D721Med (cell line): ENCODE data around the gene PTPRC.

Source experiments
- DNase-seq: peaks from one replicate; pipeline ENCODE4 v3.0.0; 2011; ENCODE audit warnings: low spot score; ENCODE audit not compliant: insufficient read length
- FAIRE-seq: peaks from 2 replicates; lab custom pipeline; 2011; peaks lifted over from hg19 to GRCh38; lab: Jason Lieb, UNC
- TF ChIP-seq, protein P1 (sequence below): IDR thresholded peaks from 2 replicates; pipeline ENCODE4 v1.5.1; 2012; ENCODE audit warnings: mild to moderate bottlenecking, control low read depth; ENCODE audit not compliant: insufficient read depth; ENCODE audit errors: missing control alignments

PTPRC gene

DNA sequence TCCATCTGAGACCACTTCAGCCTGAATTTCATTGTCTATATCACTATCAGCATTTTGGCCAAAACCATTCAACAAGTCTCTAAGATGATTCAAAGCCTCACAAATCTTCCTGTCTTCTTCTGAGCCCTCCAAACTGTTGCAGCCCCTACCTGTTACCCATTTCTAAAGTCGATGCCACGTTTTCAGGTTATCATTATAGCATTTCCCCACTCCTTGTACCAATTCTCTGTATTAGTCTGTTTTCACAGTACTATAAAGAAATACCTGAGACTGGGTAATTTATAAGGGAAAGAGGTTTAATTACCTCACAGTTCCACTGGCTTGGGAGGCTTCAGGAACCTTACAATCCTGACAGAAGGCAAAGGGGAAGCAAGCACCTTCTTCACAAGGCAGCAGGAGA is 158.8 kb downstream of the PTPRC start:
- TF ChIP-seq, protein P1, sequence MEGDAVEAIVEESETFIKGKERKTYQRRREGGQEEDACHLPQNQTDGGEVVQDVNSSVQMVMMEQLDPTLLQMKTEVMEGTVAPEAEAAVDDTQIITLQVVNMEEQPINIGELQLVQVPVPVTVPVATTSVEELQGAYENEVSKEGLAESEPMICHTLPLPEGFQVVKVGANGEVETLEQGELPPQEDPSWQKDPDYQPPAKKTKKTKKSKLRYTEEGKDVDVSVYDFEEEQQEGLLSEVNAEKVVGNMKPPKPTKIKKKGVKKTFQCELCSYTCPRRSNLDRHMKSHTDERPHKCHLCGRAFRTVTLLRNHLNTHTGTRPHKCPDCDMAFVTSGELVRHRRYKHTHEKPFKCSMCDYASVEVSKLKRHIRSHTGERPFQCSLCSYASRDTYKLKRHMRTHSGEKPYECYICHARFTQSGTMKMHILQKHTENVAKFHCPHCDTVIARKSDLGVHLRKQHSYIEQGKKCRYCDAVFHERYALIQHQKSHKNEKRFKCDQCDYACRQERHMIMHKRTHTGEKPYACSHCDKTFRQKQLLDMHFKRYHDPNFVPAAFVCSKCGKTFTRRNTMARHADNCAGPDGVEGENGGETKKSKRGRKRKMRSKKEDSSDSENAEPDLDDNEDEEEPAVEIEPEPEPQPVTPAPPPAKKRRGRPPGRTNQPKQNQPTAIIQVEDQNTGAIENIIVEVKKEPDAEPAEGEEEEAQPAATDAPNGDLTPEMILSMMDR = no peak
- DNase-seq (no peak), FAIRE-seq (no peak)

DNA sequence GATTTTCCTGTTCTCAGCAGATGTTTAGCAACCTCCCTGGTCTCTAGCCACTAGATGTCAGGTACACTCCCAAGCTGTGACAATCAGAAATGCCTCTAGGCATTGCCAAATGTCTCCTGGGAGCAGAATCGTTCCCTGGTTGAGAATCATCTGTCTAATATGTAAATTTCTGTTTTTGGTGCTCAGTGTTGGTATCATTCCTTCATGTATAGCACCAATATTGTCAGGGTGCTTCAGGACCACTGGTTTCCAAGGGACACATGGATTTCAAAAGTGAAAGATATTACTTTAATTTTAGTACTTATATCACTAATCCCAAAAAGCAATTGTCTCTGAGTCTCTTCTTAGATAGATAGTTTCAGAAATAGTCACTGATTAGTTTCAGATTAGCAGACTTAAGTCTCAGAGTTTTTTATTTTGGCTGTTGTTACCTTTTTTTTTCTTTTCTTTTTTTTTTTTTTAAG is 160.1 kb downstream of the PTPRC start:
- FAIRE-seq = peak; percentile 91
- TF ChIP-seq, protein P1 = peak; percentile 16
- no peak for DNase-seq

DNA sequence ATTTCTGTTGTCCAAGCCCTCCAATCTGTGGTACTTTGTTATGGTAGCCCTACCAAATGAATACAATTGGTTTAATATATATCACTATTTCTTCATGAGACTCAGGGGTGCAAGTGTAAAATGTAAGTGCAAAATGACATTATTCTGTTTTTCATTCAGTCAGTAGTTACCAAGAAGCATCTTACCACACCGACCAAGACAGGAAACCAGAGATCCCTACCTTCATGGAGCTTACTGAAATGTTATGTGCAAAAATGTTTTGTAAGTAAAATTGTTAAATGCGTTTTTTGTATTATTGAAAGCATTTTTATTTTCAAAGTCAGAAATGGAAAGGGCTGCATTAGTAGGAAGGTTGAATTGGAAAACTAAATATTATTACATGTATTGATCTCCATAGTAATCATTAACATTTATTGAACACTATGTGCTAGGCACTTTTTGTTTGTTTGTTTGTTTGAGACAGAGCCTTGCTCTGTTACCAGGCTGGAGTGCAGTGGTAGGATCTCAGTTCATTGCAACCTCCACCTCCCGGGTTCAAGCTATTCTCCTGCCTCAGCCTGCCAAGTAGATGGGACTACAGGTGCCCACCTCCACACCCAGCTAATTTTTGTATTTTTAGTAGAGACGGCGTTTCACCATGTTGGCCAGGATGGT is 166.8 kb downstream of the PTPRC start:
- FAIRE-seq (no peak), DNase-seq (no peak)
- TF ChIP-seq, protein P1 = no peak

DNA sequence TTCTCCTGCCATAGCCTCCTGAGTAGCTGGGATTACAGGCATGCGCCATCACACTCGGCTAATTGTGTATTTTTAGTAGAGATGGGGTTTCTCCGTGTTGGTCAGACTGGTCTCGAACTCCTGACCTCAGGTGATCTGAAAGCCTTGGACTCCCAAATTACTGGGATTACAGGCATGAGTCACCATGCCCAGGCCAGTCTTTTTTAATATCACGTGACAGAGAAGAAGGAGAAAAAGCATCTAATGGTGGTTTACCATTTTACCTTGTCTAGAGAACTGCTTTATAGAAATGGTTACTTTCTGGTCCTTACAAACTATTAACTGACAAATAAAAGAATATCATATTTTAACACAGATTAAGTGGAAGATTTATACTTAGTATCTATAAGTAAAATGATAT is 168.0 kb downstream of the PTPRC start:
- TF ChIP-seq, protein P1 = no peak
- no peak for DNase-seq
- no peak for FAIRE-seq
